ENCODE measurements around the gene RPL41.
"Not testable (repeated sequence)": the region's sequence is repeated elsewhere in the genome, so short reads cannot be mapped to it uniquely, and the experiment has no call there.

The RPL41 gene

GRCh38 chr12:56102683-56103065, 13.8 kb upstream of the RPL41 start:
- FAIRE-seq, result no peak

GRCh38 chr12:56103066-56103711, 13.2 kb upstream of the RPL41 start:
- DNase-seq (ENCODE audit: insufficient read length, low spot score), result no peak
- FAIRE-seq, result no peak

More at GRCh38 chr12:56102683-56103065, 13.8 kb upstream of the RPL41 start:
- DNase-seq (ENCODE audit: insufficient read length, low spot score), result no peak

- DNase-seq (ENCODE audit: insufficient read length, low spot score) (no peak), FAIRE-seq (no peak)
These were observed 12.7 kb upstream of the RPL41 start for GRCh38 chr12:56103823-56104108.

- DNase-seq (ENCODE audit: insufficient read length, low spot score) (peak; percentile 98), FAIRE-seq (peak; percentile 85)
These were observed 12.2 kb upstream of the RPL41 start, which contains the start of gene PA2G4 for GRCh38 chr12:56104109-56104814. TSS of gene PA2G4 (plus strand) at chr12:56104559. CDS start at chr12:56104738, 179 bp downstream.

GRCh38 chr12:56104815-56105608, 11.4 kb upstream of the RPL41 start:
- no peak for FAIRE-seq
- DNase-seq (ENCODE audit: insufficient read length, low spot score), result no peak

GRCh38 chr12:56105609-56105902, 10.9 kb upstream of the RPL41 start:
- no peak for FAIRE-seq
- DNase-seq (ENCODE audit: insufficient read length, low spot score), result no peak

- FAIRE-seq (no peak), DNase-seq (ENCODE audit: insufficient read length, low spot score) (no peak)
These were observed 9.2 kb upstream of the RPL41 start for GRCh38 chr12:56107242-56107641.

GRCh38 chr12:56110571-56110970, 5.9 kb upstream of the RPL41 start:
- FAIRE-seq (no peak), DNase-seq (ENCODE audit: insufficient read length, low spot score) (no peak)

- DNase-seq (ENCODE audit: insufficient read length, low spot score), result no peak
- FAIRE-seq, result no peak
These were observed 2.3 kb upstream of the RPL41 start for GRCh38 chr12:56114084-56114483.

- no peak for DNase-seq (ENCODE audit: insufficient read length, low spot score)
- no peak for FAIRE-seq
These were observed 1.1 kb upstream of the RPL41 start for GRCh38 chr12:56115329-56115728.

GRCh38 chr12:56117082-56117706, 761 bp downstream of the RPL41 start:
- DNase-seq (ENCODE audit: insufficient read length, low spot score); FAIRE-seq: not testable (repeated sequence)

- FAIRE-seq (peak; percentile 98), DNase-seq (ENCODE audit: insufficient read length, low spot score) (peak; percentile 92)
These were observed 1.6 kb downstream of the RPL41 start, which contains the start of gene ZC3H10 for GRCh38 chr12:56117778-56118687. TSS of gene ZC3H10 (plus strand) at chr12:56118266. CDS start at chr12:56120563, 2,297 bp downstream.

- DNase-seq (ENCODE audit: insufficient read length, low spot score), result no peak
- no peak for FAIRE-seq
These were observed 2.4 kb downstream of the RPL41 start for GRCh38 chr12:56118688-56119357.

GRCh38 chr12:56119361-56119796, 2.9 kb downstream of the RPL41 start:
- FAIRE-seq, result no peak
- peak; percentile 84 for DNase-seq (ENCODE audit: insufficient read length, low spot score)

GRCh38 chr12:56120158-56120846, 3.9 kb downstream of the RPL41 start:
- DNase-seq (ENCODE audit: insufficient read length, low spot score) (no peak), FAIRE-seq (no peak)

GRCh38 chr12:56121204-56121870, 4.9 kb downstream of the RPL41 start:
- no peak for FAIRE-seq
- no peak for DNase-seq (ENCODE audit: insufficient read length, low spot score)

GRCh38 chr12:56122637-56123036, 6.2 kb downstream of the RPL41 start:
- FAIRE-seq (no peak), DNase-seq (ENCODE audit: insufficient read length, low spot score) (no peak)

- DNase-seq (ENCODE audit: insufficient read length, low spot score), result no peak
- no peak for FAIRE-seq
These were observed 7.7 kb downstream of the RPL41 start for GRCh38 chr12:56124133-56124532.

Measured in HTR-8/SVneo (cell line).